GM21381 (cell line): ENCODE data around the gene CTNND2.
"Not testable (repeated sequence)": the region's sequence is repeated elsewhere in the genome, so short reads cannot be mapped to it uniquely, and the experiment has no call there.

Source experiments
- ATAC-seq: cut with Tn5 transposase; IDR thresholded peaks from one replicate; pipeline ENCODE4 v1.9.1; 2021; ENCODE audit warnings: mild to moderate bottlenecking, moderate library complexity; ENCODE audit not compliant: unreplicated experiment

The CTNND2 gene

DNA sequence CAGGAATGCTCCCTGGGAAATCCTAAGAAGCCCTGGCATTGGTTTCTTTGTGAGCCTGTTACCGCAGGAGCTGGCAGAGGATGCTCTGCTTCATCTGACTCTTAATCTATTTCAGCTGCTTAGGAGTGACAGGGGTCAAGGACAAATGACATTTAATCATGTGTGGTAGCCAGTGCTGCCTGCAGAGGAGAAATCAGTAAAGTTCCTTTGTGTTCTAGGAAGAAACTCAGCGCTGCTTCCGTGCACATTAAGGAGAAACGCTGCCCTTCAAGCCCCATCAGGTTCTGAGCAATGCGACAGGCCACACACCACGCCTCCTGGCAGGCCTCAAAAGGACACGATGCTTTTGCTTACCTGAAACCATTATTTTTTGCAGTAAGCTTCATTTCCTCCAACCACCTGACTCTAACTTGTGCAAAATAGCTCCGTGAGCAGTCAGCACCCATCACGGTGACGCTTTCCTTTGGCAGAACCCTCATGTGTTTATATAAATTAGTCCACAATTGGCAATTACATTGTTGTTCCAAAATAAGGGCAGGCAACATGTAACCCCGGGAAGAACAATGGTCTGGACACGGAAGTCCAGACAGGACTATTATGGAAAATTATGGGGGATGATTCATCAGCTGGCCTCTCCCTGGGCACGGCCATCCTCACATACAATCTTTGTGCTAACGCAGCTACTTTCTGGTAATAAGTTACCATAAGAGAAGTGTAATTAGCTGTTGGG lies 755.3 kb downstream of the CTNND2 start:
- ATAC-seq: no peak

DNA sequence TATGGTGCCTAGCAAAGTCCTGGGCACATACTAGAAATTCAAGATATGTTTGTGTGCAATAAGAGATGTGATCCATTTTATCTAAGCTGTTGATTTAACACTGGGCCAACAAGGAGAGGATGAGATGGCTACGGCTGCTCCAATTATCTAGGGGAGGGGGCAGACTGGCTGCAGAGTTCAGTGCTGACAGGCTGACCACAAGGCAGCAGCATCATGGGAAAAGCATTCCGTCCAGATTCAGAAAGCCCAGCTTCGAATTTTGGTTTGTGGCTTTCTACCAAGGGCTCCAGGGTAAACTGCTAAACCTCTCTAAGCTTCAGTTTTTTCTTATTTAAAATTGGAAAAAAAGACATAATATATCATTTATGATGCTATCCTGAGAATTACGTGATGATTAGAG lies 758.1 kb downstream of the CTNND2 start:
- ATAC-seq: no peak

- ATAC-seq: peak; percentile 69
Measured at GRCh38 chr5:11143456-11144267, 760.6 kb downstream of the CTNND2 start.

- no peak for ATAC-seq
Measured at GRCh38 chr5:11139217-11139865, 764.9 kb downstream of the CTNND2 start.

GRCh38 chr5:11130131-11130530 lies 774.1 kb downstream of the CTNND2 start:
- ATAC-seq: no peak

GRCh38 chr5:11128021-11128420 lies 776.2 kb downstream of the CTNND2 start:
- ATAC-seq: no peak

DNA sequence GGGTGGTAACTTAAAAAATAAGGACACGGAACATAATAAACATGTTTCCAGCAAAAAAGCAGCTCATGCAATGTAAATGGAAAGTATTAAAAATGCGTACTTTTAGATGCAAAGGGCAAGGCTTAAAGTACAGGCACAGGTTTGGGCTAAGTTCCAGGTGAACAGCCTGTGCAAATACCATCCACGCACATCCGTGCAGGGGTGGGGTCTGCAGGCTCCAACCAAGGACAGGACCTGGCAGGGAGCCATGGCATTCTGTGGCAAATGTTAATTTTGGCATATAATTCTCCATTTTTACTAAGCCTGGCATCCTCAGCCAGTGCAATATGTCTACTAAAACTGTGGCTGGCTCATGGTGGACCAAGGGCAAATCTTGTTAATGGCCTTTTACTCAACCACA lies 777.4 kb downstream of the CTNND2 start:
- ATAC-seq: no peak

GRCh38 chr5:11121885-11122284 lies 782.4 kb downstream of the CTNND2 start:
- ATAC-seq: no peak

GRCh38 chr5:11110128-11110527 lies 794.1 kb downstream of the CTNND2 start:
- no peak for ATAC-seq

DNA sequence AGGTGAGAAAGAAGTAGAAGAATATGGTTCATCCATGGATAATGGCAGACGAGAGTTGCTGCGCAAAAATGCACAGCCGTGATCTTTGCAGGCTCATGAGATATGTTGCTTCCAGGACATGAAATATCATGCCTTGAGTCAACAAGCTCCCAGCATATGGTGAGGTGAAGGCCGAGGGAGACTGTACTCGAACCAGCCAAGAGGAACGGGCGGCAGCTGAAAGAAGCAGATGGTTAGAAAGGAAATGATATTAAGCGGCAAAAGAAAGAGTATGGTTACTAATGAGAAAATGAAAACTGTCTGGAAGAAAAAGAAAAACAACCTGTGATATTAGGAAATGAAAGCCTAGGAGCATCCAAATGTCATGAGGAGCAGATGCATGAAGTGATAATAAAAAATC lies 798.5 kb downstream of the CTNND2 start:
- ATAC-seq: no peak

DNA sequence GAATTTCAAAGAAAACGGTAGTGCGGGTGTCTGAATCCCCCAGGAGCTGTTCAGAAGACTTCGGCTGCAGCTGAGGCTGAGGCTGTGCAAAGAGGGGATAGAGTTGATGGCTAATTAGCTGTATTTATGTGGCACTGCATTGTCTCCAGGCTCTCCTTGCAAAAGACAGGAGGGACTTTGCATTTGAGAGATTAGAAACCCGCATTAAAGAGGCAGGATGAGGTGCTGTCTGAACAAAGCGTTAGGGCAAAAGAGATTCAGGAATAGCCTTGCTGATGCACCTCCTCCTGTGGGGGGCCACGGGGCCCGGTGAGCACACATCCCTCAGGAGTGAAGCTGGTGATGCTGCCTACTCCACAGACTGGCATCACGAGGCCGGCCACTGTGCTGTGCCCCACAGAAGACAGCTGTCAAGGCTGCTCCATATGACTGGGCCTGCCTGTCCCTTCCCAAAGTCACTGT lies 799.6 kb downstream of the CTNND2 start:
- ATAC-seq: no peak

DNA sequence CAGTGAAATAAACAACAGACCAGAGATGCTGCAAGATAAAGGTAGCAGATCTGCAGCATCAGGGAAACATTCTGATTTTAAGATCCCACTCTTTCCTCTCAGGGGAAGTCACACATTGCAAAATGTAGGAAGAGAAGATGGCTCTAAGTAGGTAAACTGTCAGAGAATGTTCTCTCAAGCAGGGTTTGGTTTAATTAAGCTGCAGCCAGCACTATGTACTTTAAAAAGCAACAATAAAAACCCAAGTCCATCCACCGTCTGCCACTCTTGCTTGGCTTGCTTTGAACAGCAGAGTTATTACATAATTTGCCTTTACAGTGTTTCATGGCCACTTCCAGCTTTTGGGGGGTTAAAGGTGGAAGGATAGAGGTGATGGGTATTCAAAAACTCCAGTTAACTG lies 800.0 kb downstream of the CTNND2 start:
- no peak for ATAC-seq

DNA sequence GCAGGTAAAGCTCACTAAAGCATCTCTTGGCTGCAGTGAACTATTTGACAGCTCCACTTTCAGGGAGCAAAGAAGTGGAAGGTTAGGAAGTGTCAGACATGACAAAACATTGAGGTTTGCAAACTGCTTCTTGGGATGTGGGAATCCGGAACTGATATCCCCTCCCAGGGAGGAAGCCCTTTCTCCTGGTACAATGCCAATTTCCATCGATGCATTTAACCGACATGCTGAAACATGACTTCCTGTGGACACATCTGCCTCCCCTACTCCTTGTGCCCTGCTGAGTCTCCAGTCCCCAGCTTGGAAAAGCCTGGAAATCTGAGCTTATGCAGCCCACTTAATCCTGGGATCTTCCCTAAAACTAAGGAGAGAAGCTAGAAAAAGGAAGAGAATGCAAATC lies 820.1 kb downstream of the CTNND2 start:
- ATAC-seq: no peak

DNA sequence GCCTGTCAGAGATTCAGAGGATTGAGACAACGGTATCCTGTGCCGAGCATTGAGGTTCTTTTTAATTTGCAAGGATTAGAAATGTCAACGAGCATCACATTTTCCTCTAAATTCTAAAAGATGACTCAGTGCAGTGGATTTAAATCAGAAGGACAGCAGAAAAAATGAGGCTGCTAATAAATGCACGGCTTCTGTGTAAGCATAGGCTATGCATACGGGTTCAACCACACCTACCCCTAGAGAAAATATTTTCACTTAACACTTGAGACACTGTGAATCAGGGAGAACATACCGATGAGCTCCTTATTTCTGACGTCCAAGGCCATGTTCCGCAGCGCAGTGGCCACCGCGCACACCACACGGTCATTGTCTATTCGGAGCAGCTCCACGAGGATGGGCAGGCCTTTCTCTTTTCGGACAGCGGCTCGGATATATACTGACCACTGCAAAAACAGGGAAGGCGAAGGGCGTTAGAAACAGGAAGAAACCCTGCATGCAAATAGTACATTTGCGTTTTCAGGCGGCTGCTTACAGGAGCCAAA lies 821.8 kb downstream of the CTNND2 start:
- no peak for ATAC-seq

DNA sequence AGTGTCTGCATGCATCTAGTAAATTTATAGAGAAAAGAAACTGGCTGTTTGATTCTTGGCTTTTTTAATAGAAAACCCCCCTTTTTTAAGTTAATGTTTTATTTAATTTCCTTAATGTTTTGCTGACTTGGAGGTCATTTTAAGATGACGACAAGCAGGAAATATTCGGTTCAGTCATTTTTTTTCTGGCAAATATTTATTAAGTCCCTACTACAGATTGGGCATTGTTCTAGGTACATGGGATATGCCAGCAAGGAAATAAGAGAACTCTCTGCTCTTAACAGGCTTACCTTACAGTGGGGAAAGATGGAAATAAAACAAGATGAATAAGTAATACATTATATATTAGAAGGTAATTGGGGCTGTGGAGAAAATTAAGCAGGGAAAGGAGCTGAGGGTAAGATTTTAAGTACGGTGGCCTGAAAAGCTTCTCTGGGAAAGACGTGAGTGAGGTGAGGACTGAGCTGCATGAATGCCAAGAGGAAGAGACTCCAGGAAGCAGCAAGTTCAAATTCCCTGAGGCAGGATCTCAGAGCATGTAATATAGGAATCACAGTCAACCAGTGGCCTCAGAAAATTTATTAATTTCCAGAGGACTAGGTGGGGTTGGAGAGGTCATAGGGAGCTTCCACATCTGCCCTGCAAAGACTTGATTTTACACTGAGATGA lies 827.2 kb downstream of the CTNND2 start:
- ATAC-seq: no peak

- no peak for ATAC-seq
Measured at GRCh38 chr5:11075035-11075805, 829.0 kb downstream of the CTNND2 start.

- ATAC-seq: no peak
Measured at GRCh38 chr5:11072568-11072967, 831.7 kb downstream of the CTNND2 start.

DNA sequence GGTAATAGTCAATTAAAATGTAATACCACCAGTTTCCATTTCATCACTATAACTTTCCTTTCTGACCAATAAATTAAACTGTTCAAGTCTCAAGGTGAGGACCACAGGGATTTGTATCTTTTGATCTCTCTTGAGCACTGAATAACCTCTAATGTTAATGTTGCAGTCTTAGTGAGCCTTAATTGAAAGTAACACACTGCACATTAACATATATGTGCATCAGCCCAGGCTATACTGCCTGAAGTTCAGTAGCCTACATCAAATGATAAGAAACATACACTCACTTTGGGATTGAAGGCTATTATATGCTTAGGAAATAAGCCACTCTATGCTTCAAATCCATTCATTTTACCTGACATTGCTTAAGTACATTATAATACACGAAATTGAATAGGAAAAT lies 832.2 kb downstream of the CTNND2 start:
- ATAC-seq: no peak

DNA sequence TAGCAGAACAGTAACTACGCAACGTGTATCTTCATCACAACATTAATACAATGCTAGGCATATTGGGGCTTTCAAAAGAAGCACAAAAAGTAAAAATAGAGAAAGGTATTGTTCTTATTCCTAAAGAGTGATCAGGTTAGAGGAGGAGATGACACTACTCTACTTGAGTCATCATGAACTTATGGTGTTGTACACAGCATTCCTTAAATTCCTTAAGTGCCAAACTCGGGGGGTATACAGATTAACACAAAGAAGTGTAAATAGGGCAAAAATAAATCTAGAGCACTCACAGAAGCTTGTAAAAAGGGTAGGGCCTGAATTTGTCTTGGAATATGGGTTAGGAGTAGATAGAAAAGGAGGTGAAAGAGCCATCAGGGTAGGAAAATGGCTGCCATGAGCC lies 835.2 kb downstream of the CTNND2 start:
- ATAC-seq: no peak

GRCh38 chr5:11065723-11066122 lies 838.5 kb downstream of the CTNND2 start:
- ATAC-seq: not testable (repeated sequence)
